ENCODE measurements around the gene TMCC3. TPM values are rescaled to one million over a fixed set of nuclear protein-coding genes. Genes with fewer than 3 reads are reported as not detected.
"Not testable (repeated sequence)": the region's sequence is repeated elsewhere in the genome, so short reads cannot be mapped to it uniquely, and the experiment has no call there.

Gene TMCC3
- total RNA-seq, 1 donor from 2014 or later: 11.0 TPM

GRCh38 chr12:94617101-94617500 is 33.3 kb downstream of the TMCC3 start:
- Histone ChIP-seq H3K27ac (no peak overlapping the region), H3K36me3 (no peaks in the 10 kb centered on the region)

DNA sequence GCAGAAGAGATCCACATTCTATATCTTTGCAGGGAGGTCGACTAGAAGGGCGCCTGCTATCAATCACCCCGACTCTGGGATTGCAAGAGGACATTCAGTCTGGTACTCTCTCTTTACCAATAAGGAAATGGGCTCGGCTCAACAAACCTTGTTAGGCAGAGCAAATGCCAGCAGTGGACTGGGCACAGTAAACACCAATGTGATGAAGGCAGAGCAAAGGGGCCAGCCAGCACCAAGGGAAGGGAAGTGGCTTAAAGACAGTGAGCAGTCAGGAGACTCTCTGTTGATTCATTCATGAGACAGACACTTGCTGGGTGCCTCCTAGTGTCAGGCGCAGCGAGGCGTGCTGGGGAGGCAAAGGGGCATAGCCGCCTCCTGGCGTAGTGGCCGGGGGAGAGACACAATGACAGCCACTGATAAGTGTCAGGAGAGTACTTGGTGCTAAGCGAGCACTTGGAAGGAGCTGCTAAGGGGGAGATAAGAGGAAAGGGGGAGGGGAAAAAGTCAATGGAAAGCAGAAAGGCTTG is 34.1 kb downstream of the TMCC3 start:
- Histone ChIP-seq H3K4me3 (no peak overlapping the region), H3K36me3 (no peaks in the 10 kb centered on the region), H3K27ac (no peak overlapping the region), H3K4me1 (no peaks in the 10 kb centered on the region), H3K9me3 (no peaks in the 10 kb centered on the region), H3K27me3 (no peaks in the 10 kb centered on the region)
- TF ChIP-seq CTCF (IDR thresholded peaks at IDR 0.05): no peak
- intact Hi-C loops (cut with DNase I): no loop called here
- DNase-seq (ENCODE audit: low spot score in 2 of 2): no peak

More at GRCh38 chr12:94617101-94617500, 33.3 kb downstream of the TMCC3 start:
- DNase-seq (ENCODE audit: low spot score in 2 of 2): no peak
- Histone ChIP-seq H3K27me3 (no peaks in the 10 kb centered on the region), H3K9me3 (no peaks in the 10 kb centered on the region), H3K4me3 (no peak overlapping the region), H3K4me1 (peaks cover 0 to 2% of the 10 kb centered on the region in 2 donors)
- TF ChIP-seq CTCF (IDR thresholded peaks at IDR 0.05): no peak
- intact Hi-C loops (cut with DNase I): no loop called here

- intact Hi-C loops (cut with DNase I): no loop called here
- no peak overlapping the region for H3K27ac ChIP-seq
- TF ChIP-seq CTCF (IDR thresholded peaks at IDR 0.05): no peak
- no peaks in the 10 kb centered on the region for H3K9me3 ChIP-seq
- no peaks in the 10 kb centered on the region for H3K27me3 ChIP-seq
- H3K36me3 ChIP-seq: no peaks in the 10 kb centered on the region
- H3K4me1 ChIP-seq: no peaks in the 10 kb centered on the region
- no peak overlapping the region for H3K4me3 ChIP-seq
- no peak for DNase-seq (ENCODE audit: low spot score in 2 of 2)
Measured at GRCh38 chr12:94615260-94616181, 34.8 kb downstream of the TMCC3 start.

DNA sequence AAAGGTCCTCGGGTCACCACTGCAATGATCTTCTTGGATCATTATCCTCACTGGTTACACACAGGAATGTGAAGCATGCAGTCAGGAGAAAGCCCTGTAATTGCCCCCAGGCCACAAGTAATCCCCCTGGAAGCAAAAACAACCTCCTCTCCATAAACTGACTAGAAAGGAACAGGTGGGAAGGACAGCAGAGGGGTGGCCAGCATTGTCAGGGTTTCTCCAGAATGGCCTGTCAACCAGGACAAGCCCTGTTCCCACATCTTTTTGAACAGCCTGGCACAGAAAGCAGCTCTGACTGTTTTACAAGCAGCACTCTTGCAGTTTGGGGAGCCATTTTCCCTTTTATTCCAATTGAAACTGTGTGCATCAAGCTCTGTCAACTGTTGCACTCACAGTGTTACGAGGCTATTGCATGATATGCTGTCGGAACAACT is 36.1 kb downstream of the TMCC3 start:
- no peak for DNase-seq (ENCODE audit: low spot score in 2 of 2)
- no peaks in the 10 kb centered on the region for H3K36me3 ChIP-seq
- H3K27ac ChIP-seq: no peak overlapping the region
- no peaks in the 10 kb centered on the region for H3K27me3 ChIP-seq
- TF ChIP-seq CTCF (IDR thresholded peaks at IDR 0.05): no peak
- intact Hi-C loops (cut with DNase I): no loop called here
- no peaks in the 10 kb centered on the region for H3K4me1 ChIP-seq
- H3K4me3 ChIP-seq: no peak overlapping the region
- no peaks in the 10 kb centered on the region for H3K9me3 ChIP-seq

DNA sequence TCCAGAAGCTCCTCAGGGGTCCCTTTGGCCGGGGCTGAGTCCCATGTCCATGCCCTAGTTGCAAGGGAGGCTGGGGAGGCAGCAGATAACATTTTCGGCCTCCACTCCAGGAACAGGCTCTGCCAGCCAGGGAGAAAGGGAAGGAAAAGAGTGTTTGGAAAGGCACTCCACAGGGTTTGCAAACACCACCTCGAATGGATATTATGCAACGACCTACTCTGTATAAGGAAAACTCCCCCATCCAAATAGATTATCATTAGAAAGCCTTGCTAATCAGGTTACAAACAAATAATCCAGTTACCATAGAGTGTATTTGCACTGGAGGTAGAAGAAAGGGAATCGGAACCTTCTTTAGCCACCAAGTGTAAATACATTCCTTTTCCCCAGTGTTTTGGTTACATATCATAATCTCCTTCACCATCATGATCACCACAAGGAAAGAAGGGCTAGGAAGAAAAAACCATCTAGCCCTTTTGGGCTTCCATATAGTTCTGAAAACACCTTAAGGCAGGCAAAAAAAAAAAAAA is 40.4 kb downstream of the TMCC3 start:
- Histone ChIP-seq H3K4me1 (no peaks in the 10 kb centered on the region), H3K36me3 (no peaks in the 10 kb centered on the region), H3K4me3 (no peak overlapping the region), H3K27ac (no peak overlapping the region), H3K27me3 (no peaks in the 10 kb centered on the region), H3K9me3 (no peaks in the 10 kb centered on the region)
- intact Hi-C loops (cut with DNase I): no loop called here
- DNase-seq (ENCODE audit: low spot score in 2 of 2): no peak
- TF ChIP-seq CTCF (IDR thresholded peaks at IDR 0.05): no peak

DNA sequence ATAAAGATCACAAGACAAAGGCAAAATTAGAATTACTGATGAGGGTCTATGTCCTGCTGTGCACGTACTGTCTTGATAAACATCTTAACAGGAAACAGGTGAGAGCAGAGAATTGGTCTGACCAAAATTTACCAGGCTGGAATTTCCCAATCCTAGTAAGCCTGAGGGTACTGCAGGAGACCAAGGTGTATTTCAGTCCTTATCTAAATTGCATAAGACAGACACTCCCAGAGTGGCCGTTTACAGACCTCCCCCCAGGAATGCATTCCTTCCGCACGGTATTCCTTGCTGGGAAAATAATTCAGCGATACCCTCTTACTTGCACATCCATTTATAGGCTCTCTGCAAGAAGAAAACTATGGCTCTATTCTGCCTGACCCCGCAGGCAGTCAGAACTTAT is 43.5 kb downstream of the TMCC3 start:
- H3K9me3 ChIP-seq; H3K4me1 ChIP-seq; H3K27me3 ChIP-seq; H3K27ac ChIP-seq; H3K36me3 ChIP-seq; H3K4me3 ChIP-seq; DNase-seq (ENCODE audit: low spot score in 2 of 2); intact Hi-C loops (cut with DNase I): not testable (repeated sequence)

All from ascending aorta (tissue), 2 donors.